CD4-positive, alpha-beta T cell treated with Interleukin-15 for 4 hours (primary cell): ENCODE data around the gene PHC1.
"Not testable (repeated sequence)": the region's sequence is repeated elsewhere in the genome, so short reads cannot be mapped to it uniquely, and the experiment has no call there.

Experiments
- DNase-seq: peaks from one replicate; pipeline ENCODE4 v3.0.0-alpha.2; 2020; ENCODE audit warnings: low spot score

The PHC1 gene

DNA sequence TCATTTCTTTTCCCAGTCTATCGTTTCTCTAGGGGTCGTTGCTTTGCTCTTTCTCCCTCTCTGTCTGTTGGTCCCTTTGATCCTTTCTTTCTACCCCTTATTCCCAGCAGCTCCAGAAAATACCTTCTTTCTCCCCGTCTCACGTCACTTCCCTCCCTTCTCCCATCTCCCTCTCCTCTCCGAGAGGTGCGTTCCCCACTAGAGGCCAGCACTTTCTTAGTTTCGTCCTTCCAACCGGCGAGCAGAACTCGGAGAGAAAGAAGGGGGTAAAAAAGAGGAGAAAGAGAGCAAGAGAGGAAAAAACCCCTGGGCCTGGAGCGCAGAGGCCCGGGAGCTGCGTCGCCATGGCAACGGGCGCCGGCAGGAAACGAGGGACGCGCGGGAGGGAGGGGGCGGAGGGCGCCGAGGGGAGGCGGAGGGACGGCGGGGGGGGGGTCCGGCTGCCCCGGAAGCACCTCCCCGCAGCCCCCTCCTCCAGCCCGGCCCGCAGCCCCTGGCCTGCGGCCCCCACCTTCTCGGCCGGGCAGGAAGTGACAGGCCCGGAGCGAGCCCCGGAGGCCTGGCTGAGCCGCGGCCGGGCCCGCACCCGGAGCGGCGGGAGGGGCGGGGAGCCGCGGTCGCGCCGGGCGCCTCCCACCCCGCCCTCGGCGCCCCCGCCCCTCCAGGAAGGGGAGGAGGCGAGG is at the start of gene PHC1:
Gene PHC1 (plus strand): TSS at position 477 of the 683 bp plus-strand sequence. CDS start 3,169 bp downstream, outside the sequence.
- DNase-seq, result peak; percentile 75

DNA sequence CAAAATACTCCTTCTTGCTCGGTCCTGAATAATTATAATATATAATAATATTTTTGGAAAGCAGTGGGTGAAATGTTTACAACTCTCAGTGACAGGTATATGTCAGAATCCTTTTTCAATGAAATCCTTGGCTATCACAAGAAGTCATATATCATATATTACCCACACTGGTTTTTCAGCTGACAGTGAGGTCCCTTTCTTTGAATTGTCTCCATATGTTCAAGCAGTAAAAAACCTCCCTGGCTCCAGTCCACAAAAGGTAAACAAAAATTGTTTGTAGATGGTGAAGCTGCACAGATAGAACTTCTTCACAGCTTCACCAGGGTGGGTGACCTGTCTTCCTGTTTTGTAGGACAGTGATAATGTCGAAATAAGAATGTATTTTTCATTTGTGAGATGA is 47.9 kb upstream of the PHC1 start:
- DNase-seq, result no peak

DNA sequence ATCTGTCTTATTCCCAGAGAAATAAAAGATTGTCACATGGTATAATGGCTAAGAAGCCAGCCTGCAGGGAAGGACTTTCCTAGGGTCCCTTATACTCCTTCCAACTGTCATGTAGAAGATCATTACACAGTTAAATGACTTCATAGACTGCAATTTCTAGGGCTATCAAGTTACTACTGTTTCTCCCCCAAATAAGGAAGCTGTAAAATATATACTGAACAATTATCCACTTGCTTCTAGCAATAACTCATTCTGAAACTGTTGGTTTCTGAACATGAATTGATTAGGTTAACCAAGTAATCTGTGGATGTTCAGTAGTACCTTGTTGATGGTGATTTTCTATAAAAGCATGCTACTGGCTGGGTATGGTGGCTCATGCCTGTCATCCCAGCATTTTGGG is 47.3 kb upstream of the PHC1 start:
- no peak for DNase-seq

DNA sequence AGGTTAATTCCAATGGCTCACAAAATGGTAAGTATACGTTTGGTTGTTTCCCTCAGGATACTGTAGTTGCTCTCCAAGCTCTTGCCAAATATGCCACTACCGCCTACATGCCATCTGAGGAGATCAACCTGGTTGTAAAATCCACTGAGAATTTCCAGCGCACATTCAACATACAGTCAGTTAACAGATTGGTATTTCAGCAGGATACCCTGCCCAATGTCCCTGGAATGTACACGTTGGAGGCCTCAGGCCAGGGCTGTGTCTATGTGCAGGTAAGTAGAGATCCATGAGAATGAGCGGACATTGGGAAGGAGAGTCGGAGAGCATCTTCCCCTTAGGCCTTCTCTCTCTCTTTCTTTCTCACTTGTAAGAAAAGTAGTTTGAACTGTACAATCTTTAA is 46.5 kb upstream of the PHC1 start:
- DNase-seq, result no peak

- DNase-seq, result no peak
These were observed 43.7 kb upstream of the PHC1 start for GRCh38 chr12:8870586-8870985.

DNA sequence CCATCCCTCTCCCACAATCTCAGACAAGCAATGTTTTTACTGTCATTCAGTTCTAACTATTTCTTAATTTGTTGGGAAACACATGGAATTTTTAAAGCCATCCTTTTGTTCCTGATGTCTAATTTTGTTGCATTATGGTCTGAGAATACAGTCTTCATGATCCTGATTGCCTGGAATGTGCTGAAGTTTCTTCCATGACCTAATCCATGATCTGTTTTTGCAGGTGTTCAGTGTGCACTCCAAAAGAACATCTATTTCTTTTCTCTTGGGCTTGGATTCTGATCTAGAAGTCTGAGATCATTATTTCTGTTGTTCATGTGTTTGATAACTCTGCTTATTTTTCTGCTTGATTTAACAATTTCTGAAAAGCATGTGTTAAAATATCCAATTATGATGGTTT is 43.2 kb upstream of the PHC1 start:
- DNase-seq, result no peak

GRCh38 chr12:8876887-8877286 is 37.4 kb upstream of the PHC1 start:
- no peak for DNase-seq

- no peak for DNase-seq
These were observed 27.6 kb upstream of the PHC1 start for GRCh38 chr12:8886502-8887284.

DNA sequence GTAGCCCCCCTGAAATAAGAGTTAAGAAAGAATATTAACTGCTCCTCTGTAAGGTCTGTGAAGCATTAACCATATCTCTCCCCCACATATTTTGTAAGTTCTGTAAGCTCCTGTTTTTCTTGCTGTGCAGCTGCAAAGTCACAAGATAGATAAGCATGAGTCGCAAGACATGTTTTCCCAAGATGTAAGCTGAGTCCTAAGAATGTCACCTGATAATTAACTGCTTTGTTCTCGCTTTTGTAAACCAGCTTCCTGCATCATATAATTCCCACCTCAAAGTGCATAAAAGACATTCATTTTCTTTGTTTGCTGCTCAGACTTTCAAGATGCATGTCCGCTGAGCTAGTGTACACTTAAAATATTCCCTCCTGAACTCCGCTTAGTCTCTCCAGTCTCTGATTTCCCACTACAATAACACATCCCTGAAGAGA is 27.0 kb upstream of the PHC1 start:
- no peak for DNase-seq

GRCh38 chr12:8890313-8891085 is 23.8 kb upstream of the PHC1 start:
- DNase-seq, result peak; percentile 72

- DNase-seq, result no peak
These were observed 22.3 kb upstream of the PHC1 start for GRCh38 chr12:8891976-8892375.

GRCh38 chr12:8894378-8894777 is 19.9 kb upstream of the PHC1 start:
- DNase-seq, result no peak

DNA sequence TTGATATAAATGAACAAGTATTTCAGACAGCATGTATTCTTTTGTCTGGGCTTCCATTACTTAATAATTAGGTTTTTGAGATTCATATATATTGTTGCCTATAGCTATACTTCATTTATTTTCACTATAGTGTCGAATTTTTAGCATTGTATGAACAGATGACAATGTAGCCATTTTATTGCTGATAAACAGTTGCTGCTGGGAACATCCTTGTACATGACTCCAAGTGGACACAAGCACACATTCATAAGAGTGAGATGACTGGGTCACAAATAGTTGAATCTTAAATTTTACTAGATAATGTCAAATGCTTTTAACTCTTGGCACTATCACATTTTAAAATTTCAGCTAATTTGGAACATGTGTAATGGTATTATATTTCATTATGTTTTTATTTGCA is 19.3 kb upstream of the PHC1 start:
- DNase-seq, result no peak

DNA sequence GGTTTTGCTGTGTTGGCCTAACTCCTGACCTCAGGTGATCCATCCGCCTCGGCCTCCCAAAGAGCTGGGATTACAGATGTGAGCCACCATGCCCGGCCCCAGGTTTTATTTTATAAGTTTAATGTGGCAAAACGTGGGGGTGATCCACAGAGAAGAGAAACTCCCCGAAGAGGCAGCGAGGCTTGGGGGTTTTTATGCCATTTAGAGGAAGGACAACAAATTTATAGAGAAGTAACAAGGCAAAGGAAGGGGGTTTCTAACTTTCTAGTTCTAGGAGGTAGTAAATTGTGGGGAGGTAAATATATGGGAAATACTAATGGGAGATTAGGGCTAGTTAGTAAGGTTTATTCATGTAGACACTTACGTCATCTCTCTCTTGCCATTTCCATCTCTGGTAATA is 17.2 kb upstream of the PHC1 start:
- DNase-seq, result no peak

DNA sequence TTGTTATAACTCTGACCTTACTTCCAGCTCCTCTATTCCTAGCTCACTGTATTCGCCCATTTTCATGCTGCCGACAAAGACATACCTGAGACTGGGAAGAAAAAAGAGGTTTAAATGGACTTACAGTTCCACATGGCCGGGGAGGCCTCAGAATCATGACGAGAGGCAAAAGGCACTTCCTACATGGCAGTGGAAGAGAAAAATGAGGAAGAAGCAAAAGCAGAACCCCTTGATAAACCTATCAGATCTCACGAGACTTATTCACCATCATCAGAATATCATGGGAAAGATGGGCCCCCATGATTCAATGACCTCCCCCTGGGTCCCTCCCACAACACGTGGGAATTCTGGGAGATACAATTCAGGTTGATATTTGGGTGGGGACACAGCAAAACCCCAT is 14.5 kb upstream of the PHC1 start:
- no peak for DNase-seq

- DNase-seq, result not testable (repeated sequence)
These were observed 11.6 kb upstream of the PHC1 start for GRCh38 chr12:8902703-8903102.

- DNase-seq, result no peak
These were observed 10.7 kb upstream of the PHC1 start for GRCh38 chr12:8903646-8904045.

DNA sequence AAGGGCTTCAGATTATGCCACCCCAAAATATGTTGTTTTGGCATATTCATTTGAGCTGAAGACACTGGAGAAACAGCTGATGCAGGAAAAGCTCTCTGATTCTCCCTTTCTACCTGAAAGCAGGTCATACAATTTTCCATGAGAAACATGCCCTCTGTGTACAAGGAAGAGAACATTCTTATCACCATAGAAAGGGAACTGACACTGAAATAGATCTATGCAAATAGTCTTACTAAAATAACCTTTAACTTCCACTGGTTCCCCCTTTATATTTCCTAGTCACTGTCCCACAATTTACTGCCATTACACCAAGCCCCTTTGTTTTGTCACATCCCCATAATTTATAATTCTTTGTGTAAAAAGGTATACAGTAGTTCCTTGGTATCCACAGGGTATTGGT is 9.6 kb upstream of the PHC1 start:
- DNase-seq, result no peak

- DNase-seq, result no peak
These were observed 8.8 kb upstream of the PHC1 start for GRCh38 chr12:8905546-8905945.

- no peak for DNase-seq
These were observed 7.8 kb upstream of the PHC1 start for GRCh38 chr12:8906266-8907180.

DNA sequence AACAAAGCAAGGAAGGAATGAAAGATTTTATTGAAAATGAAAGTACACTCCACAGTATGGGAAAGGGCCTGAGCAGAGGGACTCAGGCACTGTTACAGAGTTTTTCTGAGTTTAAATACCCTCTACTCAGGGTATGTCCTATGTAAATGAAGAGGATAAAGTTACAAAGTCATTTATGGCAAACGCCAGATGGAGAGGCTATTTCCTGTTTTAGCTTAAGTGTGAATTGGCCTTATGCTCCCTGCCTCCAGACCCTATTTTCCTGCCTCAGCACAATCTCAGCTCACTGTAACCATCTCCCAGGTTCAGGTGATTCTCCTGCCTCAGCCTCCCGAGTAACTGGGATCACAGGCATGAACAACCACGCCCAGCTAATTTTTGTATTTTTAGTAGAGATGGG is 6.8 kb upstream of the PHC1 start:
- no peak for DNase-seq

DNA sequence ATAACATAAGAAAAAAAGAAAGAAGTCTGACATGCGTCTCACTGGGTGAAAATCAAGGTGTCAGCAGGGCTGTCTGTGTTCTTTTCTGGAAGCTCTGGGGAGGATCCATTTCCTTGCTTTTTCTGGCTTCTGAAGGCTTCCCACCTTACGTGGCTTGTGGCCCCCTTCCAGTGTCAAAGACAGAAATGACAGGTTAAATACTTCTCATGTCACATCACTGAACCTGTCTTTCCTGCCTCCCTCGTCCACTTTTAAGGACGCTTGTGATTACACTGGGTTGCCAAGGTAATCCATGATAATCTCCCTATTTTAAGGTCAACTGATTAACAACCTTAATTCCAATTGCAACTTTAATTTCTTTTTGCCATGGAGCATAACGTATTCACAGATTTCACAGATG is 4.6 kb upstream of the PHC1 start:
- DNase-seq, result no peak
